Esophagus muscularis mucosa (tissue), 4 donors: ENCODE results near the gene LOXL4. TPM values are rescaled to one million over a fixed set of nuclear protein-coding genes. Genes with fewer than 3 reads are reported as not detected.

Experiments used
- DNase-seq: peaks from one replicate; pipeline ENCODE4 v3.0.0-alpha.2; 2017; ENCODE audit errors: extremely low spot score
- H3K27ac ChIP-seq, 4 donors: fragments of 200-600 bp; sonication (generic); replicated peaks in 1 of 4; 1 replicate in 3 of 4; 2 replicates in 1 of 4; pipeline ENCODE4 v1.5.1; 2016 to 2019; ENCODE audit warnings: mild to moderate bottlenecking in 1 of 4
- H3K27me3 ChIP-seq, 4 donors: fragments of 200-600 bp; sonication (generic); one replicate each; pipeline versions ENCODE4 v1.5.1 to v1.6.0; 2016 to 2019
- H3K36me3 ChIP-seq, 4 donors: fragments of 200-600 bp; sonication (generic); one replicate each; pipeline ENCODE4 v1.5.1; 2016 to 2019
- H3K4me1 ChIP-seq, 4 donors: fragments of 200-600 bp; sonication (generic); one replicate each; pipeline ENCODE4 v1.5.1; 2016 to 2019
- H3K4me3 ChIP-seq, 4 donors: fragments of 200-600 bp; sonication (generic); 1 replicate in 2 of 4; 2 replicates in 2 of 4; pipeline ENCODE4 v1.5.1; 2016 to 2019; ENCODE audit warnings: mild to moderate bottlenecking in 4 of 4, moderate library complexity in 1 of 4
- H3K9me3 ChIP-seq, 4 donors: fragments of 200-600 bp; sonication (generic); 1 replicate in 3 of 4; 2 replicates in 1 of 4; pipeline ENCODE4 v1.5.1; 2016 to 2019
- EP300 ChIP-seq: sonication (generic); formaldehyde crosslinking; IDR thresholded peaks from one replicate; pipeline ENCODE4 v1.6.1; 2017; ENCODE audit warnings: antibody characterized with exemption
- POLR2A ChIP-seq: fragments of 450-650 bp; IDR thresholded peaks from one replicate; pipeline ENCODE4 v1.6.1; 2017; ENCODE audit warnings: antibody characterized with exemption, moderate library complexity, mild to moderate bottlenecking, low read depth
- POLR2AphosphoS5 ChIP-seq, 2 donors: sonication (generic); formaldehyde crosslinking; IDR thresholded peaks; one replicate each; pipeline ENCODE4 v1.6.1; 2017; ENCODE audit warnings: antibody characterized with exemption in 2 of 2
- WGBS: methylation state at CpG from one replicate; pipeline ENCODE4 v1.1.5; 2018; 5-methylcytosine and 5-hydroxymethylcytosine counted together
- intact Hi-C: fragments of 100-400 bp; cut with DNase I; formaldehyde crosslinking; loops from one replicate; pipeline ENCODE4 v1.15.1; 2023
- total RNA-seq, 4 donors: library from RNA; depleted of rRNA; stranded (reverse); fragments of >200 nt; gene quantifications; one replicate each; pipeline versions ENCODE4 v1.1.0 to v1.2.1, GENCODE V29; 2016
- TF ChIP-seq, protein P1 (sequence below), 3 experiments: fragments of 200-600 bp in 2 of 3; fragments of 450-650 bp in 1 of 3; sonication (generic) in 2 of 3; IDR thresholded peaks; one replicate each; pipeline ENCODE4 v1.5.1; 2017 to 2019; ENCODE audit warnings: antibody characterized with exemption in 3 of 3, mild to moderate bottlenecking in 2 of 3, moderate library complexity in 1 of 3

The LOXL4 gene
- 10 to 100 TPM in 2 of 4 donors, 1 to 10 TPM in 2; 9.4 to 19.4 (median 12.6) TPM for total RNA-seq

DNA sequence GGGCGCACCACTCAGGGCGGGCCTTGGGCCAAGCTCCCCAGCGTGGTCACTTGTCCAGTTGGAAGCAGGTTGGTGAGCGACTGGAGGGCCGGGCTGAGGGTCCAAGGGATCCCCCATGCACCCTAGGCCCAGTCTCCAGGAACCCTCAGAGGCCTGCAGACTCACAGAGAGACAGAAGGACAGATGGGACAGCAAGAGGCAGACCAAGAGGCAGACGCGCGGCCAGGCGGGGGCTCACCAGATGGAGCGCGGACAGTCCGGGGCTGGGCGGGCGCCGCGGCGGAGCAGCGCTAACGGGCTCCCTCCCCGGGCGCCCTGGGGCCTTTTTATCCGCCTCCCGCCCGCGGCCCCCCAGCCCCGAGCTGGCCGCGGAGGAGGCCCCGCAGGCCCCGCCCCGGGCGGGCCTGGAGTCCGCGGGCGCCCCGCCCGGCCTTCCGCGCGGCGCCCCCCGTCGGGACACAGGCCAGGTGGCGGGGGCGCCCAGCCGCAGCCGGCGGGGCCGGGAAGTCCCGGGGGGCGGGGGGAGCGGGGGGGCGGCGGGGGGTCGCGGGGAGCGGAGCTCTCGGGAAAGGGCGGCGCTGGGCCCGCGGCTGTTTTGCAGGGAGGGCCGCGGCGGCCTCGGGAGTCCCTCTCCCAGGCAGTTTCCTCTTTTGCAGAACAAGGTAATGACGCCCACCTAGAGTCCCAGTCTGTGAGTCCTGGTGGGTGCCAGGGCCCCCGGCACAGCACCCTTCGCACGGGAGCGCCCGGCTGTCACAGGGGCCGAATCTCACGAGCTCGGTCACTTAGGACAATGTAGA lies at the start of gene LOXL4:
TSS of gene LOXL4 (minus strand) at position 301 of the 800 bp plus-strand sequence. CDS start 5,175 bp downstream, outside the sequence.
- peaks cover 22 to 56% (median 49%) of the 10 kb centered on the region in 4 donors for H3K4me1 ChIP-seq
- H3K27me3 ChIP-seq = no peaks in the 10 kb centered on the region
- no peak for TF ChIP-seq POLR2A
- TF ChIP-seq EP300 = no peak
- TF ChIP-seq, protein P1, sequence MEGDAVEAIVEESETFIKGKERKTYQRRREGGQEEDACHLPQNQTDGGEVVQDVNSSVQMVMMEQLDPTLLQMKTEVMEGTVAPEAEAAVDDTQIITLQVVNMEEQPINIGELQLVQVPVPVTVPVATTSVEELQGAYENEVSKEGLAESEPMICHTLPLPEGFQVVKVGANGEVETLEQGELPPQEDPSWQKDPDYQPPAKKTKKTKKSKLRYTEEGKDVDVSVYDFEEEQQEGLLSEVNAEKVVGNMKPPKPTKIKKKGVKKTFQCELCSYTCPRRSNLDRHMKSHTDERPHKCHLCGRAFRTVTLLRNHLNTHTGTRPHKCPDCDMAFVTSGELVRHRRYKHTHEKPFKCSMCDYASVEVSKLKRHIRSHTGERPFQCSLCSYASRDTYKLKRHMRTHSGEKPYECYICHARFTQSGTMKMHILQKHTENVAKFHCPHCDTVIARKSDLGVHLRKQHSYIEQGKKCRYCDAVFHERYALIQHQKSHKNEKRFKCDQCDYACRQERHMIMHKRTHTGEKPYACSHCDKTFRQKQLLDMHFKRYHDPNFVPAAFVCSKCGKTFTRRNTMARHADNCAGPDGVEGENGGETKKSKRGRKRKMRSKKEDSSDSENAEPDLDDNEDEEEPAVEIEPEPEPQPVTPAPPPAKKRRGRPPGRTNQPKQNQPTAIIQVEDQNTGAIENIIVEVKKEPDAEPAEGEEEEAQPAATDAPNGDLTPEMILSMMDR (IDR thresholded peaks at IDR 0.05) = no peak
- peak in 1 of 2 donors; percentile 39 for TF ChIP-seq POLR2AphosphoS5 (IDR thresholded peaks at IDR 0.05)
- H3K4me3 ChIP-seq = peak within 1 kb of the TSS; percentile 61 to 69 (median 62)
- DNase-seq = no peak
- H3K36me3 ChIP-seq = no peaks in the 10 kb centered on the region
- WGBS = 38% methylated on average over 5 of the region's 75 CpGs
- H3K27ac ChIP-seq = peak within 1 kb of the TSS; percentile 89 to 90 (median 89)
- no peaks in the 10 kb centered on the region for H3K9me3 ChIP-seq
- intact Hi-C loops = no loop called here

DNA sequence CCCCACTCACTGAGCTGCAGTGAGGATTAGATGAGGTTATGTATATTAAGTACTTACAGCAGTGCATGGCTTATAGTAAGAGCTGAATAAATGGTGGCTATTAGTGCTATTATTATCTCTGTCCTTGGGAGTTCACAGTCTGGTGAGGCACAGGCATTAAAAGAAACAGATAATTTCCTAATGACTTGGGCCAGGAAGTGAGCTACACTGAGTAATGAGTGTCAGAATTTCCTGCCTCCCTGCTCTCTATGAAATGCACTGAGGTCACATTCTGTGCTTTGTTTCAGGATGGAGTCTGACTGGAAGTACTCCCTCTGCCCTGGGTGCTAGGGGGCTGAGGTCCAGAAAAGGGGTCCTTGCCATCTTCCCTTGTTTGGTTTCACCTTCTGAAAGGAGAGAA lies 48.7 kb upstream of the LOXL4 start:
- Histone ChIP-seq H3K36me3 (no peaks in the 10 kb centered on the region), H3K27me3 (no peaks in the 10 kb centered on the region), H3K4me3 (no peak overlapping the region), H3K9me3 (no peaks in the 10 kb centered on the region), H3K4me1 (peaks cover 0 to 15% (median 11%) of the 10 kb centered on the region in 4 donors), H3K27ac (no peak overlapping the region)
- DNase-seq = no peak
- intact Hi-C loops = no loop called here
- TF ChIP-seq EP300 = no peak
- no peak for TF ChIP-seq POLR2AphosphoS5 (IDR thresholded peaks at IDR 0.05)
- TF ChIP-seq, protein P1 (IDR thresholded peaks at IDR 0.05) = no peak
- no peak for TF ChIP-seq POLR2A

DNA sequence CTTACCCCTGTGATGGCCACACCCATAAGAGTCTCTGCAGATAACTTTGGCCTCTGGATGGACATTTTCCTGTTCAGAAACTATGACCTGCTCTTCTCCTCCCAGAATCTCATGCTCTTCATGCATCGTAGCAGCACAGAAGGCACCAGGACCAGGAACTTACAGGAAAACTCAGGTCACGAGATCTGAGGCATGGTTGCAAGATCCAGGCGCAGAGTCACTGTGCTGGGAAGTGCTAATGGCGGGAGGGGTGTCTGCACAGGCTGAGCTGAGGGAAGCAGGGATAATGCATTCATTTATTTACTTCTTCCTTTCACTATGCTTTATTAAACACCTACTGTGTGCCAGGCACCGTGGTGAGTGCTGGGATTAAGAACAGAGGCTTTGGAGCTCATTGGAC lies 48.2 kb upstream of the LOXL4 start:
- Histone ChIP-seq H3K36me3 (no peaks in the 10 kb centered on the region), H3K27me3 (no peaks in the 10 kb centered on the region), H3K4me1 (peaks cover 0 to 15% (median 11%) of the 10 kb centered on the region in 4 donors), H3K9me3 (no peaks in the 10 kb centered on the region), H3K27ac (no peak overlapping the region), H3K4me3 (no peak overlapping the region)
- no peak for DNase-seq
- WGBS = 81% methylated on average over 5 of the region's 5 CpGs
- intact Hi-C loops = no loop called here
- TF ChIP-seq POLR2AphosphoS5 (IDR thresholded peaks at IDR 0.05) (no peak), EP300 (no peak), POLR2A (no peak)
- TF ChIP-seq, protein P1 (IDR thresholded peaks at IDR 0.05) = no peak

DNA sequence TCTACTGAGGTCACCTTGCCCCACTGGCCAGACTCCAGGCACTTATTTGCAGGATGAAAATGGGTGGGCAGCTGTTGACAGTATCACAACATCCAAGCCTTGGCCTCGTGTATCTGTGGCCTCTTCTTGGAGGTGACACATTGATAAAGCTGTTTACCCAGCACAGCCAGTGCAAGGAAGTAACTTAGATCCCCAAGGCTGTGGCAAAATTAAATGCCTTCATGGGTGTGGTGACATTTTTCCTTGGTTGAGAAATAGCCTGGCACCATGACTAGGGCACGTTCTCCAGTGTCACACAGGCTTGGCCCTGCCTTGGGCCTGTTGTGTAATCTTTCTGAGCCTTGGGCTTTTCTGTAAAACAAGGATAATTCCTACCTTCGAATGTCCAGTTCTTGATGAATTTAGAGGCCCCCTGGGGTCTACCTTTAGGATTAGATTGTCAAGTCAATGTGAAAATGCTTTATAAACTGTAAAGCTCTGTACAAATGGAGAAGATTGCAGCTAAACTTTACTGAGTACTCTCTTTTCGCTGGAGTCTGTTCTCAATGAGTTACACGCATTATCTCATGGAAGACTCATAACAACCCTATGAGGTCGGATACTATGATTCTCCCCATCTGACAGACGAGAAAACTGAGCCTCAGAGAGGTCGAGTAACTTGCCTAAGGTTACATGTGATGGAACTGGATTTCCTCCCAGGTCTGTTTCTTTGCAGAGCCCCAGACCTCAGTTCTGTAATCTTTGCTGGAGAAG lies 46.7 kb upstream of the LOXL4 start:
- intact Hi-C loops = no loop called here
- TF ChIP-seq POLR2AphosphoS5 (IDR thresholded peaks at IDR 0.05) (peak in 1 of 2 donors; percentile 29), POLR2A (no peak)
- no peak overlapping the region for H3K27ac ChIP-seq

DNA sequence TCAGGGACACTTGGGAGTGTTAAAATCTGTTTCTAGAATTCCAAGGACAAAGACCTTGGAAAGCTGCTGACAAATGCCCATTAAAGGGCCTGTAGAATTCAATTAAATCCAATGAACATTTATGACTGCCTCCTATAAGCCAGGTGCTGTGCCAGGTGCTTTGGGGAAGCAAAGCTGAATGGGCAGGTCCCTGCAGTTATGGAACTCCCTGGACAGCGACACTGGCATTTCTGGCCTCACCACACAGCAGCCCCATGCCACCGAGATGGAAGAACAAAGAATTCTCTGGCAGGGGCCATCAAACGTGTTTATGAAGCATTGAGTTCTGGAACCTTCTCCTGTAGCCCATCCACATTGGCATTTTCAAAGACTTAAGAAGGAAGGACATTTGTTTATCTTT lies 45.6 kb upstream of the LOXL4 start:
- no peaks in the 10 kb centered on the region for H3K9me3 ChIP-seq

More for the DNA sequence above, 46.7 kb upstream of the LOXL4 start:
- Histone ChIP-seq H3K9me3 (no peaks in the 10 kb centered on the region), H3K4me3 (no peak overlapping the region), H3K4me1 (peaks cover 3 to 15% (median 13%) of the 10 kb centered on the region in 4 donors), H3K27me3 (no peaks in the 10 kb centered on the region), H3K36me3 (no peaks in the 10 kb centered on the region)
- WGBS = 86% methylated on average over 8 of the region's 8 CpGs
- no peak for DNase-seq

More for the DNA sequence above, 45.6 kb upstream of the LOXL4 start:
- intact Hi-C loops = no loop called here
- Histone ChIP-seq H3K27ac (no peak overlapping the region), H3K4me3 (no peak overlapping the region), H3K36me3 (no peaks in the 10 kb centered on the region), H3K27me3 (no peaks in the 10 kb centered on the region), H3K4me1 (peaks cover 14 to 23% (median 20%) of the 10 kb centered on the region in 4 donors)
- no peak for DNase-seq
- 86% methylated on average over 3 of the region's 3 CpGs for WGBS
- no peak for TF ChIP-seq EP300
- no peak for TF ChIP-seq POLR2A
- TF ChIP-seq, protein P1 (IDR thresholded peaks at IDR 0.05) = no peak
- TF ChIP-seq POLR2AphosphoS5 (IDR thresholded peaks at IDR 0.05) = no peak
